ENCODE measurements around the gene ZCCHC12.

ZCCHC12 gene

DNA sequence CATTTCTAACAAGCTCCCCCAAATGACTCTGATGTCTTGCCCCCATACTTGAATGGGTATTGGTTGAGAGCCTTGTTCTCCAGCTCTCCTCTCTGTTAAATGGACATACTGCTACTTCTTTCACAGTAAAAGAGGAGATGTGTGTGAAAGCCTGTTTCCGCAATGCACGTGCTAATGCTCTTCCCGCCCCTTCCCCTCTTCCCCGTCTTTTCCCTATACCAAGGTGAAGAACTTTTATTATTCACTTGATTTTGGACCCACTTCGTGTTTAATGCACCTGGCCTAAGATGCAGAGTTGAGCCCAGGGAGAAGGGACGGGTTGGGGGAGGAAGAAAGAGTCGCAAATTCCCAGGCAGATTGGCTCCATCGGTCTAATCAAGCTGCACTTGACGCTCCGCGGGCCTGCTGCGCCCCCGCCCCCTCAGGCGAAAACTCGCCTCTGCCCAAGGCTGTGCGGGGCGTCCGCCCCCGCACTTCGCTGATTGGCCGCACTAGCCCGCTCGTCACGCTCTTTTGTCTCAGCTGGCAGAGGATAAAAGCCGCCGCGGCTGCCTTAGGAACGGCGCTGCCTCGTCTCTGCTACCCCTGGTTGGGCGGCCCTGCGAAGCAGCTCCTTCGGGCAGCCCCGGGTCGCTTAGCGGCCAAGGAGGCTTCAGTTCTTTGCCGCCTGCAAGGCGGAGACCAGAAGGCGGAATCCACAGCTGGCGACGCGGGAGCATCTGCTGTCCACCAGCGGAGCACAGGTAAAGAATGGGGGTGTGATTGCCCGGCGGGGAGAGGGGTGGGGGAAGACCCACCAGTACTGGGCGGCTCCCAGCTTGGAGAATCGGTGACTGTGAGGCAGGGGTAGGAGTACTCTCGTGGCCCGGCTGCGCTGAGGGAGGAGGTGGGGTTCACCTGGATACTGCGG is at the start of gene ZCCHC12:
ZCCHC12 (plus strand) TSS at position 562 of the 910 bp plus-strand sequence. CDS start 1,421 bp downstream, outside the sequence.
- DNase-seq (ENCODE audit: low read depth): no peak
- no peak within 1 kb of the TSS for H3K4me3 ChIP-seq (ENCODE audit: low read depth, low read length)
- TF ChIP-seq, protein P1, sequence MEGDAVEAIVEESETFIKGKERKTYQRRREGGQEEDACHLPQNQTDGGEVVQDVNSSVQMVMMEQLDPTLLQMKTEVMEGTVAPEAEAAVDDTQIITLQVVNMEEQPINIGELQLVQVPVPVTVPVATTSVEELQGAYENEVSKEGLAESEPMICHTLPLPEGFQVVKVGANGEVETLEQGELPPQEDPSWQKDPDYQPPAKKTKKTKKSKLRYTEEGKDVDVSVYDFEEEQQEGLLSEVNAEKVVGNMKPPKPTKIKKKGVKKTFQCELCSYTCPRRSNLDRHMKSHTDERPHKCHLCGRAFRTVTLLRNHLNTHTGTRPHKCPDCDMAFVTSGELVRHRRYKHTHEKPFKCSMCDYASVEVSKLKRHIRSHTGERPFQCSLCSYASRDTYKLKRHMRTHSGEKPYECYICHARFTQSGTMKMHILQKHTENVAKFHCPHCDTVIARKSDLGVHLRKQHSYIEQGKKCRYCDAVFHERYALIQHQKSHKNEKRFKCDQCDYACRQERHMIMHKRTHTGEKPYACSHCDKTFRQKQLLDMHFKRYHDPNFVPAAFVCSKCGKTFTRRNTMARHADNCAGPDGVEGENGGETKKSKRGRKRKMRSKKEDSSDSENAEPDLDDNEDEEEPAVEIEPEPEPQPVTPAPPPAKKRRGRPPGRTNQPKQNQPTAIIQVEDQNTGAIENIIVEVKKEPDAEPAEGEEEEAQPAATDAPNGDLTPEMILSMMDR (IDR thresholded peaks at IDR 0.05; ENCODE audit: low read depth, low read length, missing control alignments): no peak

DNA sequence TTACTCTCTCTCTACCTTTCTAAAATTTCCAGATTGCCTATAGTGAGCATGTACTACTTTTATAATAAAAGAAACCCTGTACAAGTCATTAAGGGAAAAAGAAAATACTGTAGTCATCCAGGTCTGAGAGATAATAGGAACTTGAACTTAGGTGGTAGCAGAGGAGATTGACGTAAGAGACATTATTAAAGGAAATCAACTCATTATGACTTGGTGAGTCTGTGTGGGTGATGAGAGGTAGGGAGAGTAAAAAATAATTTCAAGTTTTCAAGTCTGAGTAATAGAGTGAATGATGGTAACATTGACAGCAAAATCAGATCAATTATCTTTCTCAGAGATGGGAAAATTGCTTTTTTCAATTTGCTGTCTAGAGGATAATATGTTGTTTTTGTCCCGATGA is 44.0 kb upstream of the ZCCHC12 start:
- no peak for DNase-seq (ENCODE audit: low read depth)
- no peak overlapping the region for H3K4me3 ChIP-seq (ENCODE audit: low read depth, low read length)
- TF ChIP-seq, protein P1 (IDR thresholded peaks at IDR 0.05; ENCODE audit: low read depth, low read length, missing control alignments): no peak

DNA sequence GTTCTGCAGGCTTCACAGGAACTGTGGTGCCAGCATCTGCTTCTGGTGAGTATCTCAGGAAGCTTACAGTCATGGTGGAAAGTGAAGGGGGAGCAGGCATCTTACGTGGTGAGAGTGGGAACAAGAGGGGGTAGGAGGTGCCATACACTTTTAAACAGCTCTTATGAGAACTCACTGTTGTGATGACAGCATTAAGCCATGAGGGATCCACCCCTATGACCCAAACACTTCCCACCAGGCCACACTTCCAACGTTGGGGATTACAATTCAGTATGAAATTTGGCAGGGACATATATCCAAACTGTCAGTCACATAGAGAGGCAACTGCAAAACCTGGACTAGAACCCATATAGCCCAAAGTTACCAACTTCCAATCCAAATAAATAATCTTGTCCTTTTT is 43.1 kb upstream of the ZCCHC12 start:
- no peak for DNase-seq (ENCODE audit: low read depth)
- TF ChIP-seq, protein P1 (IDR thresholded peaks at IDR 0.05; ENCODE audit: low read depth, low read length, missing control alignments): no peak
- no peak overlapping the region for H3K4me3 ChIP-seq (ENCODE audit: low read depth, low read length)

DNA sequence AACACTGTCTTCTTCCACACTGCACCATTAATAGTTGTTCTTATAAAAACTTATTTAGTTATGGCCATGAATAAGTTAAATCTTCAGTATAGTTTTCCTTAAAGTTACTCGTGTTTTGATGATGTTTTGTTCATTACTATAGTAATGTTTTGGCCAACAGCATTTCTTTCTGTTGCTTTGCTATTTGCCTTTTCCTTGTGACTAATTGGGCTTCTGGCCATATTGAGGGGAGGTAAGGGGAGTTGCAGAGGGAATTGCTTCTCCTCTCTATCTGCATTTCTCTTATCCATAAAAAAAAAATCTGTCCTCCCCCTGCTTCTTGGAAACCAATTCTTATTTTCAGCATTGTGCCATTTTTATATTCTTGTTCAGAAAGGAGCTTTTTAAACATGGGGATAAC is 42.7 kb upstream of the ZCCHC12 start:
- DNase-seq (ENCODE audit: low read depth): no peak
- no peak overlapping the region for H3K4me3 ChIP-seq (ENCODE audit: low read depth, low read length)
- TF ChIP-seq, protein P1 (IDR thresholded peaks at IDR 0.05; ENCODE audit: low read depth, low read length, missing control alignments): no peak

DNA sequence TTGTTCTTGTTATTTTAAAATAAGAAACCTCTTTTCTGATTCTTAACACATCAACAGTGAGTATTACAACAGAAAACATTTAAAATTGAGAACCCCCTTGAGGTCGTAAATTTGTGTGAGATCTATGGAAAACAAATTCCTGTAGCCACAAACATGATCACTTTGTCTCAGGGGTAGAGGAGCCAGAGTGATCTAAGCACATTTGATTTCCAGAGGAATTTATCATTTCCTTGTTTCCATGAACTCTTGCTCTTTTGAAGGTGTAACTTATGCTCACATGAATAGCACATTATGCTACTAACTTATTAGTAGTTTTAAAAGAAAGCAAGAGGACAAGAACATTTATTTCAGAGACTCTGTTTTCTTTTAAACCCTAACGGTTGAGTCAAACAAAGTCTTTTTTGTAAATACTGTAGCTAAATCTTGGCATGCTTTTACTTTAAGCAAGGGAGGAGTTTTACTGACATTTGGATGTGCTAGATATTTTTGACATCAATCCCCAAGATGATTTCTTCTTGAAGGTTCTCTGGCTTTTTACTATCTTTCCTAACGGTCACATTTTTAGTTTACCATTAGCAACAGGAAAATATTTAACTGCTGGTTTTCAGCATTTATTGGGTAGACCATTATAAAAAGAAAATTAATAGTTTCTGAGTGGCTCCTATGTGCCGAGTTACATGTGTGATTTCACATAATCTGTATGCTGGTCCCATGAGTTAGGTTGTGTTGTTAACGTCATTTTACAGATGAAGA is 27.9 kb upstream of the ZCCHC12 start:
- no peak overlapping the region for H3K4me3 ChIP-seq (ENCODE audit: low read depth, low read length)
- no peak for DNase-seq (ENCODE audit: low read depth)
- TF ChIP-seq, protein P1 (IDR thresholded peaks at IDR 0.05; ENCODE audit: low read depth, low read length, missing control alignments): no peak

DNA sequence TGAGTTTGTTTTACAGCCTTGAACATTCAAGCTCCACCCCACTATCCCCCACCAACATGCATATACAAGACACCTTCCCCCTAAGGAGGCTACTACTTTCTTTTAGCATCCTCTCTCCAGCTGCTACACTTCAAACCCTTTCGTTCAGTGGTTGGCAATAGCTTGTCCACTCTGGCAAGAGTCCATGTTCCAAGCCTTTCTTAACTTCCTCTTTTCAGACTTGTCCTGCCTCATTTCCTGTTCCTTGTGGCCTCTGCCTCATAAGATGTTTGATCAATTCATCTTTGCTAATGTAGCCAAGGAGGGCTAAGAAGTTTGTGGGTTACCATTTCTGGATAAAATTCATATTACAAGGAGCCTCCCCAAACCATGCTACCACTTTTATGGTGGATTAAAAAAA is 20.8 kb upstream of the ZCCHC12 start:
- TF ChIP-seq, protein P1 (IDR thresholded peaks at IDR 0.05; ENCODE audit: low read depth, low read length, missing control alignments): no peak
- DNase-seq (ENCODE audit: low read depth): no peak
- H3K4me3 ChIP-seq (ENCODE audit: low read depth, low read length): no peak overlapping the region
